SK-N-SH treated with all-trans-retinoic acid at 6 μM for 48 hours (cell line): ENCODE data around the gene PRM3.
A peak's percentile ranks its signal among the peaks of the same experiment; 100 is the strongest.

Experiments used
- ATAC-seq: fragments of 200-7000 bp; cut with Tn5 transposase; 3 replicates; pipeline ENCODE4 v1.9.1; 2020; ENCODE audit warnings: mild to moderate bottlenecking, moderate library complexity
- CREB5 ChIP-seq: fragments of 250-450 bp; sonication (Bioruptor Pico); IDR thresholded peaks from 2 replicates; pipeline ENCODE4 v1.5.1; 2020; ENCODE audit warnings: low read depth, mild to moderate bottlenecking, moderate library complexity
- CSDC2 ChIP-seq: fragments of 250-450 bp; sonication (Bioruptor Pico); IDR thresholded peaks from 2 replicates; pipeline ENCODE4 v1.5.0; 2020; ENCODE audit warnings: mild to moderate bottlenecking, moderate library complexity
- CSRNP3 ChIP-seq: fragments of 250-450 bp; sonication (Bioruptor Pico); IDR thresholded peaks from 2 replicates; pipeline ENCODE4 v1.5.1; 2021; ENCODE audit warnings: mild to moderate bottlenecking, moderate library complexity
- ESRRG ChIP-seq: fragments of 250-450 bp; sonication (Bioruptor Pico); IDR thresholded peaks from 2 replicates; pipeline ENCODE4 v1.6.1; 2021; ENCODE audit warnings: mild to moderate bottlenecking
- ISL1 ChIP-seq: fragments of 250-450 bp; sonication (Bioruptor Pico); IDR thresholded peaks from 2 replicates; pipeline ENCODE4 v2.1.2; 2022; ENCODE audit warnings: mild to moderate bottlenecking, moderate library complexity
- OSR1 ChIP-seq: fragments of 250-450 bp; sonication (Bioruptor Pico); IDR thresholded peaks from 2 replicates; pipeline ENCODE4 v1.8.0; 2022; ENCODE audit warnings: moderate library complexity, mild to moderate bottlenecking, inconsistent platforms
- PATZ1 ChIP-seq: fragments of 250-450 bp; sonication (Bioruptor Pico); IDR thresholded peaks from 2 replicates; pipeline ENCODE4 v1.8.0; 2020; ENCODE audit warnings: mild to moderate bottlenecking, moderate library complexity, borderline replicate concordance
- POU6F1 ChIP-seq: fragments of 250-450 bp; sonication (Bioruptor Pico); IDR thresholded peaks from 2 replicates; pipeline ENCODE4 v1.8.0; 2021; ENCODE audit warnings: low read depth, mild to moderate bottlenecking, moderate library complexity, borderline replicate concordance
- PPARA ChIP-seq: fragments of 250-450 bp; sonication (Bioruptor Pico); IDR thresholded peaks from 2 replicates; pipeline ENCODE4 v1.5.0; 2020; ENCODE audit warnings: mild to moderate bottlenecking, borderline replicate concordance
- RARB ChIP-seq: fragments of 250-450 bp; sonication (Bioruptor Pico); IDR thresholded peaks from 2 replicates; pipeline ENCODE4 v1.8.0; 2021; ENCODE audit warnings: mild to moderate bottlenecking, moderate library complexity
- TSHZ2 ChIP-seq: fragments of 250-450 bp; sonication (Bioruptor Pico); IDR thresholded peaks from 2 replicates; pipeline ENCODE4 v1.5.0; 2020; ENCODE audit warnings: mild to moderate bottlenecking, moderate library complexity
- ZC3H10 ChIP-seq: fragments of 250-450 bp; sonication (Bioruptor Pico); IDR thresholded peaks from 2 replicates; pipeline ENCODE4 v1.5.1; 2021; ENCODE audit warnings: mild to moderate bottlenecking, moderate library complexity
- ZFP3 ChIP-seq: fragments of 250-450 bp; sonication (Bioruptor Pico); IDR thresholded peaks from 2 replicates; pipeline ENCODE4 v1.5.0; 2020; ENCODE audit warnings: mild to moderate bottlenecking, moderate library complexity
- ZFP30 ChIP-seq: fragments of 450-650 bp; formaldehyde crosslinking; IDR thresholded peaks from 2 replicates; pipeline ENCODE4 v1.5.0; 2022; ENCODE audit warnings: mild to moderate bottlenecking, moderate library complexity
- ZNF565 ChIP-seq: fragments of 450-650 bp; formaldehyde crosslinking; conservative IDR thresholded peaks from 2 replicates; pipeline ENCODE4 v1.5.0; 2020; ENCODE audit warnings: low read depth, mild to moderate bottlenecking, moderate library complexity
- ZNF70 ChIP-seq: fragments of 450-650 bp; formaldehyde crosslinking; IDR thresholded peaks from 2 replicates; pipeline ENCODE4 v1.5.0; 2020; ENCODE audit warnings: mild to moderate bottlenecking, moderate library complexity

Gene PRM3

GRCh38 chr16:11265124-11265523, 8.3 kb downstream of the PRM3 start:
- TF ChIP-seq ZNF565 (CRISPR knock-in tag), result no peak
- TF ChIP-seq ZC3H10 (CRISPR knock-in tag), result no peak
- no peak for TF ChIP-seq ZFP30
- no peak for TF ChIP-seq ZNF70 (CRISPR knock-in tag)
- no peak for TF ChIP-seq OSR1 (CRISPR knock-in tag)
- TF ChIP-seq RARB, result no peak
- no peak for TF ChIP-seq ISL1 (CRISPR knock-in tag)
- no peak for TF ChIP-seq PPARA (CRISPR knock-in tag)
- TF ChIP-seq CSRNP3 (CRISPR knock-in tag), result no peak
- no peak for ATAC-seq

- TF ChIP-seq POU6F1 (CRISPR knock-in tag), result no peak
- peak; percentile 96 for TF ChIP-seq ZNF70 (CRISPR knock-in tag)
- no peak for ATAC-seq
These were observed 9.1 kb downstream of the PRM3 start for GRCh38 chr16:11264155-11264832.

GRCh38 chr16:11263737-11264136, 9.7 kb downstream of the PRM3 start:
- TF ChIP-seq POU6F1 (CRISPR knock-in tag) (no peak), ZC3H10 (CRISPR knock-in tag) (no peak), PPARA (CRISPR knock-in tag) (no peak), OSR1 (CRISPR knock-in tag) (no peak)
- ATAC-seq, result no peak

- ATAC-seq, result no peak
- TF ChIP-seq ESRRG (CRISPR knock-in tag), result no peak
These were observed 10.5 kb downstream of the PRM3 start for GRCh38 chr16:11262915-11263314.

- no peak for ATAC-seq
- TF ChIP-seq ISL1 (CRISPR knock-in tag) (no peak), ZC3H10 (CRISPR knock-in tag) (no peak), ZNF70 (CRISPR knock-in tag) (no peak), ZFP3 (CRISPR knock-in tag) (no peak), CSDC2 (CRISPR knock-in tag) (no peak), CREB5 (CRISPR knock-in tag) (no peak), PATZ1 (CRISPR knock-in tag) (no peak), OSR1 (CRISPR knock-in tag) (no peak), CSRNP3 (CRISPR knock-in tag) (no peak), TSHZ2 (no peak), RARB (no peak)
These were observed 12.8 kb downstream of the PRM3 start for GRCh38 chr16:11260596-11260966.
